ENCODE data around the gene PKLR.

The PKLR gene

DNA sequence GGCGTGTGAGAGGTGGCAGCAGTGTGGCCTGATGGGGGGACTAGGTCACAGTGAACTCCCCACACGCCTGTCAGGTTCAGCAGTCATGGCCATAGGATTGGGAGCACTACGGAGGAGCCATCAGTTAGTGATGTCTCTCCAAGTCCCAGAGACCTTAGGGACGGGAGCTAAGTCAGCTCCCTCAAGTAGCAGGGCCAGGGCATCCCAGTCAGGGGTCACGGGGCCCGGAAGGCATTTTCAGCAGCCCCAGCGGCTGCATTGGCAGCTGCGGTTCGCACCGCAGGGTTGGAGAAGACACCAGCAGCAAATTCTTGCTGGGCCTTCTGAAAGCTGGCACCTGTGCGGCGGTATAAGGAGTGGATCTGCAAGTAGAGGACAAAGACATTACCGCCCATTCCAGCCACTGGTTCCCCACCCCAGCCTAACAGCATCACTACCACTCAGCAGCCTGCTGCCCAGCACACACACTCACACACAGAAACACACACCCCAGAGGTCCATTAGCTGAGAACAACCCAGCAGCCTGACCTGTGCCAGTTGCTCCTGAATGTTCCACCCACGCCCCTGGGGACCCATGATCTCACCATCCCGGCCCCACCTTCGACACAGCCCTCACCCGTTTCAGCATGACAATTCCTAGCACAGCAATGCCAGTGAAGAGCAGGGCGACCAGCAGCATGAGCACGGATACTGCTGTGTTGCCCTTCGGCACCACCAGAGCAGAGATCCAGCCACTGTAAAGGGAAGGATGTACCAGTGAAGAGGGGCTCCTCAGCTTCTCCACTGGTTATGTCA is 45.0 kb downstream of the PKLR start:
- TF ChIP-seq, protein P1, sequence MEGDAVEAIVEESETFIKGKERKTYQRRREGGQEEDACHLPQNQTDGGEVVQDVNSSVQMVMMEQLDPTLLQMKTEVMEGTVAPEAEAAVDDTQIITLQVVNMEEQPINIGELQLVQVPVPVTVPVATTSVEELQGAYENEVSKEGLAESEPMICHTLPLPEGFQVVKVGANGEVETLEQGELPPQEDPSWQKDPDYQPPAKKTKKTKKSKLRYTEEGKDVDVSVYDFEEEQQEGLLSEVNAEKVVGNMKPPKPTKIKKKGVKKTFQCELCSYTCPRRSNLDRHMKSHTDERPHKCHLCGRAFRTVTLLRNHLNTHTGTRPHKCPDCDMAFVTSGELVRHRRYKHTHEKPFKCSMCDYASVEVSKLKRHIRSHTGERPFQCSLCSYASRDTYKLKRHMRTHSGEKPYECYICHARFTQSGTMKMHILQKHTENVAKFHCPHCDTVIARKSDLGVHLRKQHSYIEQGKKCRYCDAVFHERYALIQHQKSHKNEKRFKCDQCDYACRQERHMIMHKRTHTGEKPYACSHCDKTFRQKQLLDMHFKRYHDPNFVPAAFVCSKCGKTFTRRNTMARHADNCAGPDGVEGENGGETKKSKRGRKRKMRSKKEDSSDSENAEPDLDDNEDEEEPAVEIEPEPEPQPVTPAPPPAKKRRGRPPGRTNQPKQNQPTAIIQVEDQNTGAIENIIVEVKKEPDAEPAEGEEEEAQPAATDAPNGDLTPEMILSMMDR (IDR thresholded peaks at IDR 0.05; ENCODE audit: control extremely low read depth, extremely low read depth, low read depth, missing control alignments): no peak
- POLR2A ChIA-PET: interaction anchor here (0.7 to 1.2 kb wide), 2 partner anchors 17 to 766 kb away, joined by 3 to 7 read pairs; partner anchors contain the start of gene CLK2
- CTCF ChIA-PET: interaction anchor here (0.7 to 1.5 kb wide), 5 partner anchors 9 to 67 kb away, joined by 3 to 4 read pairs (median 3); no protein-coding TSS in a partner anchor
- no peak for DNase-seq (ENCODE audit: extremely low spot score)

DNA sequence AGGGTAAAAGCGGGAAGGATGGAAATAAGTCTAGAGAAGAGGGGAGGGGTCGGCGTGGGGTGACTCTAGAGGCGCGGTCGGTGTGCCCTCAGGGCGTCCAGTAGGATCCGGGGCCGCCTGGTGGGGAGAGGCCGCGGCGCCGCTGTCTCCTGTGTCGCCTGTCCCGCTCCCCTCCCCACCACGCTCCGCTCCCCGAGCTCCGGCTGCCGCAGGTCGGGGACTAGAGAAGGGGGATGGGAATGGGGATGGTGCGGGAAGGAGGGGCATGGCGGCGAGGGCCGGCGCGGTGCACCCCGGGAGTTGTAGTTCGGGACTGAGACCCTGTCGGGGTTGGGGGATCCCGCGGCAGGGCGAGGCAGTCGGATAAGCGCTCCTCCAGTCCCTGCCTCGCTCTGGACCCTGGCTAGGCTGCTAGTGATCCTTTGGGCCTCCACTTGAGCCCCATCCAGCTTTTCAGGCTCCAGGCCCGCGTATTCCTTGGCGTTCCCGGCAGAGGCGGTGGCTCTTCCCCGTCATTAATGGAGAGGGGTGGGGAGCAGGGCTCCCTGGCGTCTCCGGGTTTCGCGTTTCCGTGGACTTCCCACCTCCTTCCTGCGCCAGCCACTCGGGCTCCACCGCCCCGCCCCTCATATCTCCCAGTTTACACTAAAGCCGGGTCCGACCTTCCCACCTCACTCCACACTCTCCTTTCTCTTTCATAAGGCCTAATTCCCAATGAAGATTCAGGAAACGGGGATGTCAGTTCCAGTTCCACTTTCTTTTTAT is 45.8 kb downstream of the PKLR start, which contains the start of gene ENTREP3:
Gene ENTREP3 (minus strand): TSS at position 241 of the 765 bp plus-strand sequence. CDS start 606 bp downstream, outside the sequence.
- ChIA-PET CTCF (interaction anchor here (1.2 to 1.3 kb wide), 2 partner anchors 14 to 63 kb away, joined by 3 to 4 read pairs; no protein-coding TSS in a partner anchor), POLR2A (interaction anchor here (1.2 kb wide), 1 partner anchor 18 kb away, joined by 7 read pairs; the partner anchor contains the start of gene CLK2)
- peak; percentile 93 for DNase-seq (ENCODE audit: extremely low spot score)
- TF ChIP-seq, protein P1 (IDR thresholded peaks at IDR 0.05; ENCODE audit: control extremely low read depth, extremely low read depth, low read depth, missing control alignments): no peak

DNA sequence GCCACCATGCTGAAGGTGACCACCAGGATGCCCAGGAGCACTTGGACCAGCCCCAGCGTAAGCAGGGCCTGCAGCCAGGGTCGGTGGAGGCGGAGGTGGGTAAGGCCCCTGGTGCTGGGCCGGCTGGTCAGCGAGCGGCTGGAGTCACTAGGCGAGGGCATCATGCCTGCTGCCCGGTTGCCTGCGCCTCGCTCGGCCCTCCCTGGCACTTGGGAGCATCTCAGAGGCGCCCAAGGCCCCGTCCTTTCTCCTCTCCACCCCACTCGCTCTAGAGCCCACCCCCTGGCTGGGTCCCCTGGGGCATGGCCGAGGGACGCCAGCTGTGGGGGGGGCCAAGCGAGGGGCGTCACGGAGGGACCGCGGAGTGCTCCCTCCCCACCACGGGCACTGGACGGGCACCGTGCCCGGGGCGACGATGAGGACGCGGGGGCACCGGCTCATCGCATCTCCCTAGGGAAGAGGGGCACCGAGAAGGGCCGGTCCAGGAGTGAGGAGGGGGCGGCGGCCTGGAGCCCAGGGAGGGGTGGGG is 46.5 kb downstream of the PKLR start:
- TF ChIP-seq, protein P1 (IDR thresholded peaks at IDR 0.05; ENCODE audit: control extremely low read depth, extremely low read depth, low read depth, missing control alignments): no peak
- DNase-seq (ENCODE audit: extremely low spot score): peak; percentile 34
- ChIA-PET CTCF (no interaction called here), POLR2A (interaction anchor here (0.5 kb wide), 1 partner anchor 37 kb away, joined by 3 read pairs; no protein-coding TSS in a partner anchor)

DNA sequence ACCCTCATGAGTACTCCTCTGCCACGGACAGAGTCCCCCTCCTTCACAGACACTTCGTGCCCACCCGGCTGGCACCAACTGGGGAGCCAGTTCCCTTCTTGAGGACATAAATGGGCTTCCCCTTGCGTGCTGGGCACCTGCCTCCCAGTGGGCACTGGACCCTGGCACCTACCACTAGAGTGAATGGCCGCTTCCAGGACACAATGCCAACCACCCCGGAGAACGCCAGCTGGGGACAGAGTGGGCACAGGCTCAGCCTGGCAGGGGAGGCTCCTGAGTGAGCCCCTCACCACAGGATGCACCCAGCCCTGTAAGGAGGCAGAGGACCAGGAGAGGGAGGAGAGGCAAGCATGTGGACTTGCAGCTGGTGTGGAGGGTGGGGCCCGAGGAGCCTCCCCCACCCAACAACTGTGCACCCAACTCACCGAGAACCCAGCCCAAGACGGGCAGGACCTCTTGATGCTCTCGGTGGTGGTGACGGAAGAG is 47.0 kb downstream of the PKLR start:
- no peak for DNase-seq (ENCODE audit: extremely low spot score)
- TF ChIP-seq, protein P1 (IDR thresholded peaks at IDR 0.05; ENCODE audit: control extremely low read depth, extremely low read depth, low read depth, missing control alignments): no peak
- POLR2A ChIA-PET: interaction anchor here (0.5 kb wide), 1 partner anchor 38 kb away, joined by 3 read pairs; no protein-coding TSS in a partner anchor
- CTCF ChIA-PET: interaction anchor here (5.4 kb wide), 1 partner anchor 14 kb away, joined by 154 read pairs; the partner anchor contains the start of gene CLK2

DNA sequence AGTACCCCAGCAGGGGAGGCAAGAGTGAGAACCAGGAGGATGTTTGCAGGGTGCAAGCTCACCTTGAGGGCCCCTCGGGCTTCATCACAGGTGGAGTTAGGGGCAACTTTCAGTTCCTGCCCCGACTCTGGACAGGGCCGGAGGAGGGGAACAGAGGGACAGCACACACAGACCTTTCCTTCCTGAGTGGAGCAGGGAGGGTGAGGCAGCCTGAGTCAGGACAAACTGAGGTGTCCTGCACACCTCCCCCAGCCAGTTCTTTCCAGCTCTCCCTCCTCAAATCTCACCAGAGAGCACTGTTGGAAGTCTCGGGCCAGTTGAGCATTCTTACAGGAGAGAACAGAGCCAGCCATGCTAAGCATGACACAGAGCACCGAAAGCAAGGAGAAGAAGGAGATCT is 47.4 kb downstream of the PKLR start:
- DNase-seq (ENCODE audit: extremely low spot score): no peak
- ChIA-PET CTCF (interaction anchor here (5.4 to 9.8 kb wide), 2 partner anchors 15 to 71 kb away, joined by 150 to 154 read pairs; partner anchors contain the start of genes CLK2 and RUSC1), POLR2A (no interaction called here)
- TF ChIP-seq, protein P1 (IDR thresholded peaks at IDR 0.05; ENCODE audit: control extremely low read depth, extremely low read depth, low read depth, missing control alignments): no peak
